NK-92 treated with Interleukin-12 subunit alpha and Interleukin-12 subunit beta, amount 100 ng/mL, for 24 hours (cell line): Measurements from ENCODE around the gene PRKN.

Experiments used
- DNase-seq: peaks from one replicate; lab custom pipeline; 2025; lab: John Stamatoyannopoulos, UW

The PRKN gene

DNA sequence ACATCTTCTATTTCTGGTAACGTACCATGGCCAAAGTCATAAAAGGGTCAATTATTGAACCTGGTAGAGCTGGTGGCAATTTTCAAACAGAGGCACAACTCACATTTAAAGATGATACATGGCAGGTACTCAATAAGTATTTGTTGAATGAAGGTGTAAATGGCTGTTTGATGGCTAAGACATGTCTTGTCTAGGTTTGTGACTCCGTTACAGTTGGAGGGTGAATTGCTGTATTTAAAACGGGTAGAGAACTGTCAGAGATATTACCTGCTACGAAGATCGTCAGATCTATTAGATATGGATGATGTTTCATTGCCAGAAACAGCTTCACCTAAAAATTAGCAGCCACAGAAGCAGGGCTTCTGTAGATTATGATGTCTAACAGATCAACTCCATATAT lies 601.9 kb downstream of the PRKN start:
- no peak for DNase-seq

DNA sequence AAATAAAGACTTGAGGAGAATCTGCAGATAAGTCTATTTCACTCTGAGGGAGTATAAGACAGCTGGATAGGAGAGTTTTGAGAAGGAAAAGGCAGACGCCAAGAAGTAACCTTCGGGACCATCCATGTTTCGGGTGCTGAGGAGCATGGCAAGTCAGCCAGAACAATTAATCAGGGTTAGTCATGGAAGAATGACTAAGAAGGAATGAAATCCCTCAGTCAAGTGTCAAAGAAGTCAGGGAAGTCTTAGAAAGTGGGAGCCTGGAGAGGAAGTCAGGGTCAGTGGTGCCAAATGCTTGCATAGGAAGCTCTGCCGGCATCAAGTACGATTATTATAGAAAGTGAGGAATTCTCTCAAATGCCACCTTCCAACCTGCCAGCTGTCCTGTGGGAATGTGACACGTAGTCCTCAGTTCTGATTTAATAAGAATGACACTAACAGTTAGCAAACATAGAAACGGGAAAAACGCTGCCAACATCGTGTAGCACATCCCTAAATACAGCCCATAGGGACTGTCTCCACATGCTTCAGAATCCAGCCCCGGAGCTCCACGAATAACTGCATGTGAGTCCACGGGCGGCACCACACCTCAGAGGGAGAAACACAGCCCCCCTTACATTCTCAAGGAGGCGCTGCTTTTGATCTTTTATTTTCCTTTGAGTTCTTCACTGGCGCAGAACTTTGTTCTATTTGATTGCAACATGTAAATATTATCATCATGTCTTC lies 602.7 kb downstream of the PRKN start:
- no peak for DNase-seq

DNA sequence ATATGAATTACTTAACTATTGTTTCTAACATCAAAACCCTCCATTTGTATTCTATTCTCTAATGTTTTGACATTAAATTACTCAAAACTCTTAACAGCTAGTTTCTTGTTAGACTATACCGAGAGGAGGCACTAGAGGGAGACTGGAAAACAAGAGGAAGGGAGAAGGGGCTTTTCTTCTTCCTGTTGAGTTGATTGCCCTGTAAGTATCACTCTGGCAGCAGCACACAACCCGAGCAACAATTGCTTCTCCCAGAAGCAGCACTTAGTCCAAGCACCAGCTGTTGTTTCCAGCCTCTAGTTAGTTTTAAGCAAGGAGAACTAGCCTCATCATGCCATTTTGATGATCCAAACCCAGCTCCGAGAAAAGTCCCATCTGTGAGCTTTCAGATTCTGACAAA lies 603.8 kb downstream of the PRKN start:
- DNase-seq = no peak

DNA sequence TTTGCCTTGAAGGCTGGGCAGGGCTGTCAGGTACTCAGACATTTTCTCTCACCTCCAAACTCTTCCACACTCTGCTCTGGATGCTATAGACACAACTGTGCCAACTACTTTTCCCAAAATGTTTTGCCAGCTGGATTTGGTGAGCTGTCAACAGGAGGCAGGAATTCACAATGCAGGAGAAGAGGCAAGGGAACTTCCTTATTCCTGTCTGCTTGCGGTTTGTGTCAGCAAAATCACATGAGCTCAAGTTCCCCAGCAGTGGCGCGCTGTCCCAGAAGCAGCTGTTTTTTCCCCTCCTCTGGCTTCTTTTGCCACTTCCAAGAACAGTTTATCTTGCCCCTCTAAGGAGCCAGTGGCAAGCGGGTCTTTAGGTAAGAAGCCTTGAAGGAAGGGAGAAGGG lies 608.2 kb downstream of the PRKN start:
- no peak for DNase-seq

DNA sequence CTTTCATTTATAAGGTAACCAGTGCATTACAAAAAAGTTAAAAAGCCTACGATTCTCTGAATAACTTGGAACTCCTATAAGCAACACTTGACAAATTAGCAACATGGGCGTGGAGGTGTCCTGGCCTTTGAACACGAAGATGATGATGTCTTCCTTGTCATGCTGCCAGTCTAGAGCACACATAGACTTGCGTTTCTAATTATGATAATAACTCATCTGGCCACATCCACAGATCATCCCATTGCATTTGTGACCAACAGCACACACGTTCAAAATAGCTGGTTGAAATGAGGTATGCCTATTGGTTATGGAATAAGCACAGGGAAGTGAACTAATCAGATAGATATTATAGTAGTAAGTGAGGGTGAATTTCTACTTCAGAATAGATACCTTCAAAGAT lies 608.9 kb downstream of the PRKN start:
- DNase-seq = no peak

DNA sequence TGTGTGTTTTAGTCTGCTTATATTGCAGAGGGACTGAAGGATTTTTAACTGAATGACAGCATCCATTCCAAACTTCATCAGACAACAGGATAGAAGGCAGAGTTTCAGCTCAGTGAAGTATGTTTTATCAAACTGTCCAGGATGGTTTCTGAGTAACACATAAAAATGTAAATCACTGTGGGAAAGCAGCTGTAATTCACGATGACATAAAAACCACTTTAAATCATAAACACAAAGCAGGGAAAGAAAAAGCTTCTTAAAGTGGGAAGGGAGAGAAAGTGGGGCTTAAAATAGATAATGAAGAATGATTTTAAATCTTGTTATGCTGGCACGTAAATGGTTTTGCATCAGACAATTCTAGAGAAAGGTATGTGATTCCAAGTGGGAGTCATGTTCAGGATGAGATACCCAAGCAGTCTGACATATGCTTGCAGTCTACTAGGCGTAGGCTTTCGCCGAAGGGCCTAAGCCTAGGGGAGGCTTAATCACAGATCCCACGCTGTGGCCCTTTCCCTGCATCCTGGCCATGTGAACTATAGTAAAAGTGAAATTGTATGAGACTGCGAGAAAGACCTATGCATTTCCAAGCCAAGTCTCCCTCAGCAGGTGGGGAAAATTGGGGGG lies 610.6 kb downstream of the PRKN start:
- DNase-seq = no peak

DNA sequence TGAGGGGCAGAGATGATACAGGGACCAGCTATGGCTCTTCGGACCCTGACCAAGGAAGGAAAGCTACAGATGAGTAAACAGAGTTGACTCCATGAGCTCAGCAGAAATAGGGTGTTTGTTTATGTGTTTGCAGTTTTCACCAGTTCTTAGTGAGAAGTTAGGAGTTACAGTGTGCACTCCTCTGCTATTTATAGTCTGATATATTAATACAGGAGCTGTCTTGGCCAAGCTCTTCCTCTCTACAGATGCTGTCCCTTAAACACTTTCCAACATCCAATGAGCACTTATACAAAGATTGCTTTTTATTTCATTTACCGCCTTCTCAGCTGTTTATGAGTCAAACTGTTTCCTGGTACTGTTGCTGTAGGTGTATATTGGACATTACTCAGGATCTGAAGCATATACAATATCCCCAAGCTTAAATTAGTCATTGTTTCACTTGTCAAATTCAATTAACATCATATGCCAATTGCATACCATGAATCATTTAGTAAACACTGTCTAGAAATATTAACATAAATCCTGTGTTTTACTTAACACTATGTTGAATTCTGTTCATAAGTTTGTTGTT lies 618.0 kb downstream of the PRKN start:
- no peak for DNase-seq

DNA sequence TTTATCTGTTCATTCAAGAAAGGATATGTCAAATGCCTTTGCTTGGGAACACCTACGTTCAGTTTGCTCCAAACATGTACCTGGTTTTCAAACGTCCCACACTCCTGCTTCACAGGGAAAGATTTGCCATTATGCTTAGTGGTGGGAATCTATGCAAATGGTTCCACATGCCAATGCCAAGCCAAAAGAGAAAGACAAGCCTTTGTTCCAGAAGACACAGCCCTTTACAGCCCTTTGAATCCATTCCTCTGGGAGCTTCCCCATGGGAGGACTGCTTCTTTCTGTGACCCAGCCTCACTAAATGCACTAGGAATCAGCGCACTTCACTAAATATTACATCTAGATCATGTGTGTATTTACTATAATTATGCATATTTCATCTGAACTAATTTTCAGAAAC lies 619.5 kb downstream of the PRKN start:
- DNase-seq = no peak

DNA sequence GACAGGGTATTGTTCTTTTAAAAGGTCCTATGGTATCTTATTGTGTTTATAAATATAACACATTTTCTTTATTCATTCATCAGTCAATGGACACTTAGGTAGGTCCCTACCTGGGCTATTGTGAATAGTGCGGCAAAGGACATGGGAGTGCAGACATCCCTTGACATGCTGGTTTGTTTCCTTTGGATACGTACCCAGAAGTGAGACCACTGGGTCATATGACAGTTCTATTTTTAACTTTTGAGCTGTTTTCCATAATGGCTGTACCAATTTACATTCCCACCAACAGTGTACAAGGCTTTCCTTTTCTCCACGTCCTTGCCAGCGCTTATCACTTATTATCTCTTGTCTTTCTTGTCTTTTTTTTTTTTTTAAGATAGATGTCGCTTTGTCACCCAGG lies 627.5 kb downstream of the PRKN start:
- no peak for DNase-seq

DNA sequence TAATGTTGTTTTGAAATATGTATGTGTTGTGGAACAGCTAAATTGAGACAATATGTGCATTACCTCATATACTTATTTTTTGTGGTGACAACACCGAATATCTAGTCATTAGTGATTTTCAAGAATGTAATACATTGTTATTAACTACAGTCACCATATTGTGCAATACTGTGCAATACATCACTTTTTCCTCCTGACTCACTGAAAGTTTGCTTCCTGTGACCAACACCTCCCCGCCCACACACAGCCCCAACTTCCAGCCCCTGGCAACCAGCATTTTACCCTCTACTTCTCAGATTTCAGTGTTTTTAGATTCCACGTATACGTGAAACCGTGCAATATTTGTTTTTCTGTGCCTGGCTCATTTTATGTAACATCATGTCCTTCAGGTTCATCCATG lies 627.9 kb downstream of the PRKN start:
- DNase-seq = peak; percentile 54

DNA sequence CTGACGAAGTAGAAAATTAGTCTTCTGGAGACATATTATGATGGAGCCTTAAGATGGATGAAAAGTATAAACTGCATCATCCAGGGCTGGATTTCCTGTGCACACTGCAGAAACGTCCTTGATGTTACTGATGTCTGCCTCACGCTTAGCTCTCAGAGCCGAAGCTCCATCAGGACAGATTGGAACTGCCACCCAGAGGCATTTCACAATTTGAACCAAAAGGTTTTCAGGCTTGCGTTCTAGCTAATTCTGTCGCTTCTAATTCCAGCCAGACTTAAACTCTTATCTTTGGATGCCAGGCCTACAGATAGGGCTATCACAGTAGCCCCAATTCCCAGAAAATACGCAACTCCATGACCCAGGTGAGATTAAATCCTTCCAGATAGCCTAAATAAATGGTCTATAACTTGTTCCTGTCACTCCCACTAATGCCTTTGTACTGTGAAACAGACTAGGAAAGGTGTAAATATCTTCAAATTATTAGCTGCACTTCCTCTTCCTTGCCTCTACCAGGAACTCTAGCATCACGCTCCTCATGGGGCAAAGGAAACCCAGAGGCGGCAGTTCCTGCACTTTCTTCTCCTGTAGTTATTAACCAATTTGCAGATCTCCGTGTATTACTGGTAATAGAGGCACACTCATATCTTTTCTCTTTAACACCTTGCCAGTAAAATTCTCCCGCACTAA lies 634.6 kb downstream of the PRKN start:
- no peak for DNase-seq

DNA sequence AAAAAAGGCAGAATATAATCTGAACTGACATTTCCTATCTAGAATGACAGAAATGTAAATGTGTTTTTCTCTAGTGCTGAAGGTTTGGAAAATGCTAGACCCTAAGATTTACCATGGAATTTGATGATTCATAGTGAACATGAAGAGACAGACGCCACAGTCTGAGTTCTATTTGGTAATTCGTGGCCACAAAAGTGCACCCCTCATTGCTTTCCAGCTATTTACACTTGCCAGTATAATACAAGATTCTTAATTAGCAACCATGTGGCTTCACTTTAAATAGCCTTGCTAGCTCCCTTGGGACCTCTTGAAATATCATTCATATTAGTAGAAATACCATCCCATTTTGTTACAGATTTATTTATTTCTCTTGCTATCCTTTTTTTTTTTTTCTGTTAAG lies 636.8 kb downstream of the PRKN start:
- no peak for DNase-seq

DNA sequence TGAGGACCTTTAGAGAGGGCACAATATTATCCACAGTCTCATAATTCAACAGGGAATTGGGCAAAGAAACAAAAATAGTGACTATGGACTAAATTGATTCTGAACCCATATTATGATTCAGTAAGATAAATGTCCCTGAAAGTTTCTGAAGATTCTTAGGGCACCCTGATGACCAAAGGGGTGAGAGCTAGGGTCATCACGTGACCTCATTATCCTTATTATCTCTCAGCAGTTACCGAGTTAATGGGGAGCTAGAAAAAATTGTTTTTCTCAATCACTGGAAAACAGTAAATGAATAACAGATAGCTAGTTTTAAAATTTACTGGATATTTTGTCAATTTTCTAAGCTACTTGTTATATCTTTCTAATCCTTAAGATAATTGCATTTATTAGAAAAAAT lies 639.5 kb downstream of the PRKN start:
- DNase-seq = no peak

DNA sequence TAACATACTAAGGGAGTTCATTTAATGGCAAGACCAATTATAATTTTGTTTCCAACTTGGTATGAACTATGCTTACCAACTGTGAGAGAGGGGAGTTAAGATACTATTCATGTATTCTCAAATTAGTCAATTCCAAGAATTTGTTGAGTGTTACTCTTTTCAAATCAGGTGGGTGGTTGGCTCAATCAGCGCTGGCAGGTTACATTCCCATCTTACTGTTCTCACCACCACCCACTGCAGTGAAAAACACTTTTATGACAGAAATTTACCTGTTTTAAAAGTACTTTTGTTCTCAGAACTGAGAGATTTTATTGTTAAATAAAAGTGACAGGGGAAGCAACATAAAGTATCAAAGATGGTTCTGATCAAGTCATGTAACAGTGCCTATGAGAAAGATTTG lies 642.0 kb downstream of the PRKN start:
- DNase-seq = no peak

DNA sequence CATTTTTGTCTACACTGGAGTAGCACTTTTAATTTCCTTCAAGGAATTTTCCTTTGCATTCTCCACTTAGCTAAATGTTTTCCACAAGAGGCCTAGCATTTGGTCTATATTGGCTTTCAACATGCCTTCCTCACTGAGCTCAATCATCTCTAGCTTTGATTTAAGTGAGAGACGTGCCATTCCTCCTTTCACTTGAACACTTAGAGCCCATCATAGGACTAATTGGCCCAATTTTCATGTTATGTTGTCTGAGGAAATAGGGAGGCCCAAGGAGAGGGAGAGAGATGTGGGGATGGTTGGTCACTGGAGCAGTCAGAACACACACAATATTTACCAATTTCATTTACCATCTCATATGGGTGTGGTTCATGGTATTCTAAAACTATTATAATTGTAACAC lies 645.0 kb downstream of the PRKN start:
- DNase-seq = no peak

DNA sequence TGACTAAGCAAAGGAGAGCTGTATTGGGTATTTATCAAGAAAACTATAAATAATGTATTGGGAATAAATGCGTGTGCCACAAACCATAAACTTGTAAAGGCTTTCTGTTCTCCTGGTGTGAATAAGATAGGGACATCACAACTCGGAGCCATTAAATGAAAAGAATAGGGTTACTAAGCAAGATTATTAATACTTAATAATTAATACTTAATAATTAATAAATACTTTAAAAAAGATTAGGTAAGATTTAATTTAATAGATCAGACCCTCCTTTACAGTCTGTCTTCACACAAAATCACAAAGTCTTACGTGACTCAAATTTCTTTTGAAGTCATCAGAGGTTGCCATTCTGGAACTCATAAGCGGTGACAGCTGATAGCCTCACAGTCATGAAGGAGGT lies 648.9 kb downstream of the PRKN start:
- DNase-seq = no peak

DNA sequence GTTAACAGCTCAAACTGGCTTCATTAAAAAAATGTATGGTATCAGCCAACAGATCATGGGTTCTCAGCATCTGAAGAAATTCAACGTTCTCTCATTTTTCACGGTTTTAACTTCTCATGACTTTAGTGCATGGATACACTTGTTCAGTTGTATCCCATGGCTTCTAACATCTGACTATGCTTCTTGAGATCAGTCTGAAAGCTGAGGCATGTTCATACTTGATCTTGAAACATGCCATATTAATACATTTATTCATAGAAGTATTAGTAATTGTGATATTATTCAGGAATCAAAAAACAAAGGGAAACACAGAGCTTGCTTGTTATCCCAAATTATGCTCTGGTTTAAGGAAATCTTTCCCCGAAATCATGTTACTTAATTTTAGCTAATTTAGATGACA lies 649.4 kb downstream of the PRKN start:
- no peak for DNase-seq

DNA sequence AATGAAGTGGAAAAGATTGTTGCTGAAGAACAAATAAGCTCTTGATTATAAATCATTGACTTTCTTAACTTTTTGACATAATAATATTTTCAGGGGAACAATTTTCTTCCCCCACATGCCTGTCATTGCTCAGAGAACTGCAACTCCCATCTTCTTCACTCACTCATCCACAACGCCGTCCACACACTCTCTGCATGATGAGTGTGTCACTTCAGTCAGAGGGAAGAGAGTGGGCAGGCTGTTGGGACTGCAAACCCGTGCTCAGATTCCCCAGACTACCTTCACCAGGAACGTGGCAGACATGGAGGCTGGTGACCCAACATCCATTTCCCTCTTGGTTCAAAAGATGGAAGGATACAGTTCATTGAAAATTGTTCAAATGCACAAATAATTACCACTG lies 650.8 kb downstream of the PRKN start:
- DNase-seq = no peak

DNA sequence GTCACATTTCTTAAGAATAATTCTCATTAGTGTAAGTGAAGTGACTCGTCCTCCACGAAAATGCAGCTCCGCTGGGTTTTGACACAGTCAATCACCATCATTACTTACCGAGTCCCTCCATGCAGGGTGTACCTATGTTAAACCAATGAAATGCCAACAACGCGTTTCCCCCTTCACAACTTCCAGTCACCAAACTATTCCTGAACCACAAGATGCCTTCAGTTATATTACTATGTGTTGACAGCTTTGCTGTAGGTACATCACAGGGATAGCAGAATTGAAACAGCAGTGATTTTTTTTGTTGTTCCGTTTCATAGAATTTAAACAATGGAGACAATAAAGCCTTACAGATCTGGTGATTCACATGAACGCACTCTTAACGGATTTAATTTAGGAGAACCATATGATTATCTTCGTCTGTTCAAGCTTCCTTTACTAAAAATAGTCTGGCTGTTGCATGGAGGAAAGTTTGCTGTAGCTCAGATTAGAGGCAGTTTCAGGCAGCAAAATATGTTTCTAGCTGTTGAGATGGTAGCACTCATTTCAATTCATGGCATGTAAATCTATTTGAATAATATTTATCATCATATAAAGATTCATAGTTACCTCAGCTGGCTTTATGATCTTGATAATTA lies 652.8 kb downstream of the PRKN start:
- no peak for DNase-seq

DNA sequence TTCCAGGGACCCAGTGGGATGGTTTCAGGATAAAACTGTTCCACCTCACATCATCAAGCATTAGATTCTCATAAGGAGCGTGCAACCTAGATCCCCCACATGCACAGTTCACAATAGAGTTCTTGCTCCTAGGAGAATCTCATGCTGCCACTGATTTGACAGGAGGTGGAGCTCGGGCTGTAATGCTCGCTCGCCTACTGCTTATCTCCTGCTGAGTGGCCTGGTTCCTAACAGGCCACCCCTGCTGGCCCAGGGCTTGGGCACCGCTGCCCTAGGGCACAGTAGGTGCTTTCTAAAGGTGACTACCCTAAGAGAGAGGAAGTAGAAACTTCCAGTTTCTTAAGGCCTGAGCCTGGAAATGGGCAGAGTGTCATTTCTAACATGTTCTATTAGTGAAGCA lies 656.9 kb downstream of the PRKN start:
- DNase-seq = no peak

DNA sequence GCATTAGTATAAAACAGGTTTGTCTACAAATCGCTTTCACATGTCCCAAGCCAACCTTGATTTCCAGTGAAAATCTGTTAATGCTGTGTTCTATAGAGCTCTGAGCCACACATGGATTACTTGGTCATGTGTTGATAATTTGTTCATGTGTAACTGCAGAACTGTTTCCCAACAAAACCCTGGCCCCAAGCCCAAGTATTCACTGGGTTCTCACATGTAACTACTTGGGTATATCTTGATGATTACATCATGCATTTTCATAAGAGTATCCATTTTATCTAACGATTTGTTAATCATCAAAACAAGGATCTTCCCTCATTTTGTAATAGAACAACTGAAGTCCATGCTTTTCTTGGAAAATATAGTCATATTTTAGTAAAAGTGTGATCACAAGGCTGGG lies 657.6 kb downstream of the PRKN start:
- no peak for DNase-seq

DNA sequence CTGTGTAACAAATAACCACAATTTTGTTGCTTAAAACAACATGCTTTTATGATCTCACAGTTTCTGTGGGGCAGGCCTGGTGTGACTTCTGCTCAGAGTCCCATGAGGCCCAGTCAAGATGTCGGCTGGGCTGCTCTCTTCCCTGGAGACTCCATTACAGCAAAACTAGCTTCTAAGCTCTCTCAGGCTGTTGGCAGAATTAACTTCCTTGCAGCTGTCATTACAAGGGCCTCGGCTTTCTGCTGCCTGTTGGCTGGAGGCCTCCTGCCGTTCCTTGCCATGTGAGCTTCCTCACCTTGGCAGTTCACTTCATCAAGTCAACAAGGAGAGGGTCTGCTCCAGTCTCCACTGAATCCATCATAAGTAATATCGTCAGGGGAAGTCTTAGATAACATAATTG lies 659.2 kb downstream of the PRKN start:
- DNase-seq = no peak

DNA sequence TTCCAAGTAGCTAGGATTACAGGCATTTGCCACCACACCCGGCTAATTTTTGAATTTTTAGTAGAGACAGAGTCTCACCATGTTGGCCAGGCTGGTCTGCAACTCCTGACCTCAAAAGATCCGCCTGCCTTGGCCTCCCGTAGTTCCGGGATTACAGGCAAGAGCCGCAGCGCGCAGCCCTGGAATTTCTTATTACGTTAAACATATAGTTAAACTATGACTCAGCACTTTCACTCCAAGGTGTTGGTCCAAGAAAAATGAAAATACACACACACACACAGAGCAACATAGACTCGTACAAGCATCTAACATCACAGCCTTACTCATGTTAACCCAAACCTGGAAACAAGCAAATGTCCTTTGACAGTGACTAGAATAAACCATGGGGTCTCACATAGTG lies 663.9 kb downstream of the PRKN start:
- DNase-seq = no peak
